Measurements from ENCODE around the gene SATL1.
"Not testable (repeated sequence)": the region's sequence is repeated elsewhere in the genome, so short reads cannot be mapped to it uniquely, and the experiment has no call there.

The SATL1 gene, protein sequence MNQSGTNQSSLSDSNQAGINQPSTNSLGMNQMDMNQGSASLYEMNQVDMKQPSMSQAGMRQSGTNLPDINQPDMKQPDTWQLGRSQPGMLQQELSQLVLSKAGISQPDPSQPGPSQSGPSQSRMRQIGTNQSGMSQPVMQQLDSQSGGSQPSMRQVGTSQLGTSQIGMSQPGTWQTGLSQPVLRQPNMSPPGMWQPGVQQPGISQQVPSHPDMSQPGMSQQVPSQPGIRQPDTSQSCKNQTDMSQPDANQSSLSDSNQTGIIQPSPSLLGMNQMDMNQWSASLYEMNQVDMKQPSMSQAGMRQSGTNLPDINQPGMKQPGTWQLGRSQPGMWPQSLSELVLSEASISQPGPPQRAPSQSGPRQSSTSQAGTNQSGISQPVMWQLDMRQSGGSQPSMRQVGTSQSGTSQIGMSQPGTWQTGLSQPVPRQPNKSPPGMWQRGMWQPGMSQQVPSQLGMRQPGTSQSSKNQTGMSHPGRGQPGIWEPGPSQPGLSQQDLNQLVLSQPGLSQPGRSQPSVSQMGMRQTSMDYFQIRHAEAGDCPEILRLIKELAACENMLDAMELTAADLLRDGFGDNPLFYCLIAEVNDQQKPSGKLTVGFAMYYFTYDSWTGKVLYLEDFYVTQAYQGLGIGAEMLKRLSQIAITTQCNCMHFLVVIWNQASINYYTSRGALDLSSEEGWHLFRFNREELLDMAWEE

DNA sequence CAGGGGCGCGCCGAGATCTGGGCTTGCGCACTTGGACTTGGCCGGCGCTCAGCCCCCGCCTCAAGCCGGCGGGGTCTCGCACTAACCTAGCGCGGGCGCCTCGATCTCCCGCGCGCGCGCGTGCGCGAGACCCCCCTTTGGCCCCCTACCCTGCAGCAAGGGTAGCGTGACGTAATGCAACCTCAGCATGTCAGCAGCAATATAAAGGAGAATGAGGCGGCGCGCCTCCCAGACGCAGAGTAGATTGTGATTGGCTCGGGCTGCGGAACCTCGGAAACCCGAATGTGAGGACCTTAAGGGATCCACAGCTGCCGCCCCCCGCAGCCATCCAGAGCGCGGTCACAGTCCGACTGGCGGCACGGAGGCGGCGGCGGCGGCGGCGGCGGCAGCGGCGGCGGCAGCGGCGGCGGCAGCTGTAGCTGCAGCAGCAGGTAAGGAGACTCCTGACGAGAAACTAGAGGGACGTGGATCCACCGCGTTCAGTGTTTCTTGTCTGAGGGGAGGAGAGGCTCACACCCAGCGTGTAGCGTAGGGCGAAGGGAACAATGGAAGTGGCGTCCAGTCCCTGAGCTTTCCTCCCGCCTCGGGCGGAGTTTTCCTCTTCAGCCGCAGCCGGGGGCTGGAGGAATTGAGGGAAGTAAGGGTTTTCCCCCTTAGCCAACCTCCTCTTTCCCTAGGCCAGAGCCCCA, at the start of gene SATL1, which contains the start of gene ZNF711:
Gene SATL1, minus strand, starts transcription at position 19 of the 689 bp plus-strand sequence. CDS start 134,811 bp downstream, outside the sequence.
Gene ZNF711, plus strand, starts transcription at position 231 of the 689 bp plus-strand sequence. CDS start 3,582 bp downstream, outside the sequence.
- peak within 1 kb of the TSS; percentile 80 for H3K4me3 ChIP-seq (ENCODE audit: low read depth in 1 of 2, low read length in 2 of 2)
- no peak within 1 kb of the TSS for H3K27ac ChIP-seq (ENCODE audit: low read depth, low read length)
- H3K36me3 ChIP-seq (ENCODE audit: control insufficient read depth in 1 of 2, insufficient read depth in 2 of 2, low read length in 2 of 2) = no peaks in the 10 kb centered on the region
- no peaks in the 10 kb centered on the region for H3K4me1 ChIP-seq (ENCODE audit: control insufficient read depth in 1 of 2, insufficient read depth in 2 of 2, low read length in 2 of 2)
- H3K9ac ChIP-seq (ENCODE audit: low read depth in 1 of 2, low read length in 2 of 2) = peak within 1 kb of the TSS; percentile 54 to 61
- no peaks in the 10 kb centered on the region for H3K9me3 ChIP-seq (ENCODE audit: control insufficient read depth in 1 of 2, low read length in 2 of 2)
- H3K27me3 ChIP-seq (ENCODE audit: control insufficient read depth in 1 of 2, insufficient read depth in 2 of 2, low read length in 2 of 2) = no peaks in the 10 kb centered on the region

DNA sequence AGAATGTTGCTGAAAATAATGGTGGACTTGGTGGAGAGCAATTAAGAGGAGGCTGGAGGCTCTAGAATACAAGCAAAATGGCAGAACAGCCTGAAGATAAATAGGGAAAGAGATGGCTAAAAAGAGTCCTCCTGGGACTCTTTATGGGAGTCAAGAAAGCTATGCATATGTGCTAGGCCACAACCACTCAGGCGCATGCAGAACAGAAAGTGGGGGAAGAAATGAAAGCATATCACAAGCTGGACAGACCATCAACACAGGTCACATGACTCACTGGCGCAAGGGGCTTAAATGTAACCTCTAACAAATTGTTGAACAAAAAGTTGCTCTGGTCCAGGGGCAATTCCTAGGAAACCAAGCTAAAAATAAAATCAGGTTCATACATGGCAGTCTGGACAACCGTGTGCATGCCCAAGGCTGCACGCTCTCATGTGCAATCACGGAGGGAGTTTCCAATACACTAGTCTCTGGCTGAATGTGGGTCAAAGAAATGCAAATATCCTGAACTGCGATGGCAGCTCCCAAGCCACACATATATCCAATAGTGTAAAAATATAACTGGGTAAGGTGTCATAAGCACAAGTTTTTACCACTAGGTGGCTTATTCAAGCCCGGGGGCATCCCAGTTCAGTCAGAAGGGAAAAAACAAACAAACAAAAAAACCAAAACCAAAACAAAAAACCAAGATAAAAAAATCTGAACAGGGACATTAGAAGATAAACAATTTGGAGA, 45.6 kb upstream of the SATL1 start:
- Histone ChIP-seq H3K9me3 (ENCODE audit: control insufficient read depth in 1 of 2, low read length in 2 of 2) (no peaks in the 10 kb centered on the region), H3K4me3 (ENCODE audit: low read depth in 1 of 2, low read length in 2 of 2) (no peak overlapping the region), H3K27me3 (ENCODE audit: control insufficient read depth in 1 of 2, insufficient read depth in 2 of 2, low read length in 2 of 2) (no peaks in the 10 kb centered on the region), H3K4me1 (ENCODE audit: control insufficient read depth in 1 of 2, insufficient read depth in 2 of 2, low read length in 2 of 2) (no peaks in the 10 kb centered on the region), H3K9ac (ENCODE audit: low read depth in 1 of 2, low read length in 2 of 2) (no peak overlapping the region), H3K36me3 (ENCODE audit: control insufficient read depth in 1 of 2, insufficient read depth in 2 of 2, low read length in 2 of 2) (peaks cover 0 to 3% of the 10 kb centered on the region in 2 donors), H3K27ac (ENCODE audit: low read depth, low read length) (no peak overlapping the region)

DNA sequence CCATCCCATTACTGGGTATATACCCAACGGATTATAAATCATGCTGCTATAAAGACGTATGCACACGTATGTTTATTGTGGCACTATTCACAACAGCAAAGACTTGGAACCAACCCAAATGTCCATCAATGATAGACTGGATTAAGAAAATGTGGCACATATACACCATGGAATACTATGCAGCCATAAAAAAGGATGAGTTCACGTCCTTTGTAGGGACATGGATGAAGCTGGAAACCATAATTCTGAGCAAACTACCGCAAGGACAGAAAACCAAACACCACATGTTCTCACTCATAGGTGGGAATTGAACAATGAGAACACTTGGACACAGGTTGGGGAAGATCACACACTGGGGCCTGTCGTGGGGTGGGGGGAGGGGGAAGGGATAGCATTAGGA, 41.7 kb upstream of the SATL1 start:
- not testable (repeated sequence) for H3K27ac ChIP-seq (ENCODE audit: low read depth, low read length); H3K9me3 ChIP-seq (ENCODE audit: control insufficient read depth in 1 of 2, low read length in 2 of 2); H3K27me3 ChIP-seq (ENCODE audit: control insufficient read depth in 1 of 2, insufficient read depth in 2 of 2, low read length in 2 of 2); H3K4me1 ChIP-seq (ENCODE audit: control insufficient read depth in 1 of 2, insufficient read depth in 2 of 2, low read length in 2 of 2); H3K4me3 ChIP-seq (ENCODE audit: low read depth in 1 of 2, low read length in 2 of 2); H3K9ac ChIP-seq (ENCODE audit: low read depth in 1 of 2, low read length in 2 of 2); H3K36me3 ChIP-seq (ENCODE audit: control insufficient read depth in 1 of 2, insufficient read depth in 2 of 2, low read length in 2 of 2)

DNA sequence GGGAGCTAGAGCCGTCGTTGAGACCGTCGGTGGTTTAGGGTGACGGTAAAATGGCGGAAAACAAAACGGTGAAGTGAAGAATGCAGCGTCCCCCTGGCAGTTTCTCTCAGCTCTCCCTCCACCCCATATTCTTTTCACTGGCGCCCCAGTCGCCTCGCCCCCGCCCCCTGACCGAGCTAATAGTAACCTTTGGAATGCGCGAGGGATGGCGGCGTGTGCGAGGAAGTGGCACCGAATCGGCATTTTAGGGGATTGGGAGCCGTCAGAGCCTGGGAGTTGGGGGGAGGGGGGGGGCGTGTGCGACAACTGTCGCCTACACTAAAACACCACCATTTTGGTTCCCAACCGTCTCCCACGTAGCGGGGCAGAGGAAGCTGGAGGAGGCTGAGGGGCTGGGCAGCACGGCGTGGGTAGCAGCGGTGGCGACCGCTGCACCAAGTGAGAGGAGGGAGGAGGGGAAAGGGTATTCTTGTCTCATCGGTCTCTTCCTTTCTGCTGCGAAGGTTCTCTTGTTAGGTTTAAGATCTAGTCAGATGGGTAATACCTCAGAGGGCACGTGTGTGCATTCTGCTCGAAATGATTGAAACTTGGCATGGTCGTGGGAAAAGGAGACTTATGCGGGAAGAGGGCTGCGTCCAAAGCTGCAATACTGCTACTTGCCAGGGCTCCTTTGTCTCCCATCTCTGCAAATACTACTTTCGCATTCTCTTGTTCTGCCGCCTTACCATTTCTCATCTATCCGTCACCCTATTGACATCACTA, 1.1 kb upstream of the SATL1 start:
- Histone ChIP-seq H3K27ac (ENCODE audit: low read depth, low read length) (no peak overlapping the region), H3K36me3 (ENCODE audit: control insufficient read depth in 1 of 2, insufficient read depth in 2 of 2, low read length in 2 of 2) (no peaks in the 10 kb centered on the region), H3K4me1 (ENCODE audit: control insufficient read depth in 1 of 2, insufficient read depth in 2 of 2, low read length in 2 of 2) (no peaks in the 10 kb centered on the region), H3K4me3 (ENCODE audit: low read depth in 1 of 2, low read length in 2 of 2) (peak overlapping the region; percentile 80), H3K9ac (ENCODE audit: low read depth in 1 of 2, low read length in 2 of 2) (peak overlapping the region; percentile 54 to 61), H3K27me3 (ENCODE audit: control insufficient read depth in 1 of 2, insufficient read depth in 2 of 2, low read length in 2 of 2) (no peaks in the 10 kb centered on the region), H3K9me3 (ENCODE audit: control insufficient read depth in 1 of 2, low read length in 2 of 2) (no peaks in the 10 kb centered on the region)

DNA sequence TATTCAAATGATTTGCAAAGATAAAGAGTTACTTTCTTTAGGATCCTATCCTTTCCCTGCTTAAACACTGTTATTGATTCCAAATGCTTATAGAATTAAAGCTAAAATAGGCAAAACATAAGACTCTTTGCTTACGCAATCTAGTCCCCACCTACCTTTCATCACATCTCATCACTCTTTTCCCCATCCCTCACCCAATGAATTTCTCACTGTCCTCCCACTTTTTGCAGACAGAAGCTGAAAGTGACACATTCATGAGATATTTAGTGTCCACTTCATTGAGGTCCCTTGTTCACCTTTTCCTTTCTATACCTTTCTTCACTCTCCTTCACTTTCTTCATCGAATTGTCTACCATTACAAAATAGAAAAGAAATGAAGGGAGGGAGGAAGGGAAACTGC, 424 bp downstream of the SATL1 start:
- H3K4me3 ChIP-seq (ENCODE audit: low read depth in 1 of 2, low read length in 2 of 2) = no peak overlapping the region
- H3K4me1 ChIP-seq (ENCODE audit: control insufficient read depth in 1 of 2, insufficient read depth in 2 of 2, low read length in 2 of 2) = no peaks in the 10 kb centered on the region
- H3K9ac ChIP-seq (ENCODE audit: low read depth in 1 of 2, low read length in 2 of 2) = no peak overlapping the region
- H3K36me3 ChIP-seq (ENCODE audit: control insufficient read depth in 1 of 2, insufficient read depth in 2 of 2, low read length in 2 of 2) = no peaks in the 10 kb centered on the region
- H3K9me3 ChIP-seq (ENCODE audit: control insufficient read depth in 1 of 2, low read length in 2 of 2) = no peaks in the 10 kb centered on the region
- H3K27me3 ChIP-seq (ENCODE audit: control insufficient read depth in 1 of 2, insufficient read depth in 2 of 2, low read length in 2 of 2) = no peaks in the 10 kb centered on the region
- no peak overlapping the region for H3K27ac ChIP-seq (ENCODE audit: low read depth, low read length)

DNA sequence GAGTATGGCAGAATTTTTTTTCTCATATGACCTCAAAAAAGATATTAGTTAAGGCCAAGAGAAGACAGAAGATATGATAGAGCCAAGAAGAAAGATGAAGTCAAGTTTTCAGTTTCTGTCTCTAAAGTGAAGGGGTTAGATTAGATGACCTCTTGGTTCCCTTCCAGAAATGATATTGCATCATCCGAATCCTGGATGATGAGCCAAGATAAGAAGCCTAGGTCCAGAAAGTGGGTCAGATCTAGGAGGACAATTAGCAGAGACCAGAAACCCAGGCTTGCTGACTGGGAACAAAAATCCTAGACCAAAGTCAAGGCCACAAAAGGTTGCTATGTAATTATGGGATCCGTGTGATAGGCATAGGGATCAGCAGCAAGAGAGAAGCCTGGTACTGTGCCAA, 20.2 kb downstream of the SATL1 start:
- Histone ChIP-seq H3K36me3 (ENCODE audit: control insufficient read depth in 1 of 2, insufficient read depth in 2 of 2, low read length in 2 of 2) (no peaks in the 10 kb centered on the region), H3K4me3 (ENCODE audit: low read depth in 1 of 2, low read length in 2 of 2) (no peak overlapping the region), H3K9ac (ENCODE audit: low read depth in 1 of 2, low read length in 2 of 2) (no peak overlapping the region), H3K27ac (ENCODE audit: low read depth, low read length) (no peak overlapping the region), H3K27me3 (ENCODE audit: control insufficient read depth in 1 of 2, insufficient read depth in 2 of 2, low read length in 2 of 2) (no peaks in the 10 kb centered on the region), H3K9me3 (ENCODE audit: control insufficient read depth in 1 of 2, low read length in 2 of 2) (no peaks in the 10 kb centered on the region), H3K4me1 (ENCODE audit: control insufficient read depth in 1 of 2, insufficient read depth in 2 of 2, low read length in 2 of 2) (no peaks in the 10 kb centered on the region)

DNA sequence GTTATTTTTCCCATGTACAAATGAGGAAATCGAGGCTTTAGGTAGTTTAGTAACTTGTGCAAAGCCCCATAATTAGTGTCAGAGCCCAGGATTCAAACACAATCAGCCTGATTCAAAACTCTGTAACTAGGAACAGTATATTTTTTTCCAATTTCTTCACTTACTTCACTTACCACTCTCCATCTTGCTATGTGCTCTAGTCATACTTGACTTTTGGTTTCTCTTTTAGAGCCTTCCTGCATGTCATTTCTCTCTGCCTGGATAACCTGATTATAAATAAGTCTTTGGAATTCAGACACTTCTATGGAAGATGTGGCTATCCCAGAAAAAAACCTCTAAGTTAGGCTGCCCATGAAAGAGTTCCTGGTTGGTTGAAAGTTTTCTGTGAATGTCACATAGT, 22.2 kb downstream of the SATL1 start:
- H3K9ac ChIP-seq (ENCODE audit: low read depth in 1 of 2, low read length in 2 of 2) = no peak overlapping the region
- no peak overlapping the region for H3K27ac ChIP-seq (ENCODE audit: low read depth, low read length)
- H3K9me3 ChIP-seq (ENCODE audit: control insufficient read depth in 1 of 2, low read length in 2 of 2) = no peaks in the 10 kb centered on the region
- H3K4me1 ChIP-seq (ENCODE audit: control insufficient read depth in 1 of 2, insufficient read depth in 2 of 2, low read length in 2 of 2) = no peaks in the 10 kb centered on the region
- H3K4me3 ChIP-seq (ENCODE audit: low read depth in 1 of 2, low read length in 2 of 2) = no peak overlapping the region
- H3K27me3 ChIP-seq (ENCODE audit: control insufficient read depth in 1 of 2, insufficient read depth in 2 of 2, low read length in 2 of 2) = no peaks in the 10 kb centered on the region
- no peaks in the 10 kb centered on the region for H3K36me3 ChIP-seq (ENCODE audit: control insufficient read depth in 1 of 2, insufficient read depth in 2 of 2, low read length in 2 of 2)

DNA sequence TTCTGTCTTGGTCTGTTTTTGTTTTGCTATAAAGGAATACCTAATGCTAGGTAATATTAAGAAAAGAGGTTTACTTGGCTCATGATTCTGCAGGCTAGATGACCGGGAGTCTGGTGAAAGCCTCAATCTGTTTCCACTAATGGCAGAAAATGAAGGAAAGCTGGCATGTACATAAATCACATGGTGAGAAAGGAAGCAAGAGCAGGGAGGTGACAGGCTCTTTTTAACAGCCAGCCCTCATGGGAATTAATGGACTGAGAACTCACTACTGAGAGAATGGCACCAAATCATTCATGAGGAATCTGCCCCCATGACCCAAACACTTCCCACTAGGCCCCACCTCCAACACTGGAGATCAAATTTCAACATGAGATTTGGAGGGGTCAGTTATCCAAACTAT, 27.6 kb downstream of the SATL1 start:
- H3K4me1 ChIP-seq (ENCODE audit: control insufficient read depth in 1 of 2, insufficient read depth in 2 of 2, low read length in 2 of 2) = no peaks in the 10 kb centered on the region

DNA sequence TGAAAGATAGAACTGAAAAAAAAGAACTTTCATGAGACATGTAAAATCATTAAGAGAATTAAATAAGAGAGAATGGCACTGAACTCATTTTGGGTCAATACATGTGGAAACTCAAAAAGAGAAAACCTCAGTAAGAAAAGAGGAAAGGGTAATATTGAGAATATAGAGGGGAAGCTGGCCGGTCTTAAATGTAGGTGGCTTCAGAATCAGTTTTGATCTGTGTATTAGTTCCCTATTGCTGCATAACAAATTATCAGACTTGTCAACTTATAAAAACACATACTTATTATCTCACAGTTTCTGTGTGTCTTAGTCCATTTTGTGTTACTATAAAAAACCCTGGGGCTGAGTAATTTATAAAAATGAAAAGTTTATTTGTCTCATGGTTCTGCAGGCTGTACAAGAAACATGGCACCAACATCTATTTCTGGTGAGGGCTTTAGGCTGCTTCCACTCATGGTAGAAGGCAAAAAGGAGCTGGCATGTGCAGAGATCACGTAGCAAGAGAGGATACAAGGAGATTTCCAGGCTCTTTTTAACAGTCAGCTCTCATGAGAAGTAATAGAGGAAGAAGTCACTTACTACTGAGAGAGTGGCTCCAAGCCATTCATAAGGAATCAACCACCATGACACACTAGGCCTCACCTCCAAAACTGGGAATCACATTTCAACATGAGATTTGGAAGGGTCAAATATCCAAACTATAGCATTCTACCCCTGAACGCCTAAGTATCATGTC, 29.6 kb downstream of the SATL1 start:
- H3K9me3 ChIP-seq (ENCODE audit: control insufficient read depth in 1 of 2, low read length in 2 of 2) = no peaks in the 10 kb centered on the region
- H3K36me3 ChIP-seq (ENCODE audit: control insufficient read depth in 1 of 2, insufficient read depth in 2 of 2, low read length in 2 of 2) = no peaks in the 10 kb centered on the region
- H3K9ac ChIP-seq (ENCODE audit: low read depth in 1 of 2, low read length in 2 of 2) = no peak overlapping the region
- H3K27me3 ChIP-seq (ENCODE audit: control insufficient read depth in 1 of 2, insufficient read depth in 2 of 2, low read length in 2 of 2) = no peaks in the 10 kb centered on the region
- H3K27ac ChIP-seq (ENCODE audit: low read depth, low read length) = no peak overlapping the region
- no peak overlapping the region for H3K4me3 ChIP-seq (ENCODE audit: low read depth in 1 of 2, low read length in 2 of 2)
- H3K4me1 ChIP-seq (ENCODE audit: control insufficient read depth in 1 of 2, insufficient read depth in 2 of 2, low read length in 2 of 2) = no peaks in the 10 kb centered on the region

More for the DNA sequence above, 27.6 kb downstream of the SATL1 start:
- Histone ChIP-seq H3K36me3 (ENCODE audit: control insufficient read depth in 1 of 2, insufficient read depth in 2 of 2, low read length in 2 of 2) (no peaks in the 10 kb centered on the region), H3K9me3 (ENCODE audit: control insufficient read depth in 1 of 2, low read length in 2 of 2) (no peaks in the 10 kb centered on the region), H3K4me3 (ENCODE audit: low read depth in 1 of 2, low read length in 2 of 2) (no peak overlapping the region), H3K27ac (ENCODE audit: low read depth, low read length) (no peak overlapping the region), H3K9ac (ENCODE audit: low read depth in 1 of 2, low read length in 2 of 2) (no peak overlapping the region), H3K27me3 (ENCODE audit: control insufficient read depth in 1 of 2, insufficient read depth in 2 of 2, low read length in 2 of 2) (no peaks in the 10 kb centered on the region)

All from duodenal mucosa (tissue), 2 donors.